ENCODE measurements around the gene DEGS1. TPM values are rescaled to one million over a fixed set of nuclear protein-coding genes. Genes with fewer than 3 reads are reported as not detected.
"Not testable (repeated sequence)": the region's sequence is repeated elsewhere in the genome, so short reads cannot be mapped to it uniquely, and the experiment has no call there.

The DEGS1 gene
- total RNA-seq, 1 experiment from 2014 or later = 83.6 TPM

DNA sequence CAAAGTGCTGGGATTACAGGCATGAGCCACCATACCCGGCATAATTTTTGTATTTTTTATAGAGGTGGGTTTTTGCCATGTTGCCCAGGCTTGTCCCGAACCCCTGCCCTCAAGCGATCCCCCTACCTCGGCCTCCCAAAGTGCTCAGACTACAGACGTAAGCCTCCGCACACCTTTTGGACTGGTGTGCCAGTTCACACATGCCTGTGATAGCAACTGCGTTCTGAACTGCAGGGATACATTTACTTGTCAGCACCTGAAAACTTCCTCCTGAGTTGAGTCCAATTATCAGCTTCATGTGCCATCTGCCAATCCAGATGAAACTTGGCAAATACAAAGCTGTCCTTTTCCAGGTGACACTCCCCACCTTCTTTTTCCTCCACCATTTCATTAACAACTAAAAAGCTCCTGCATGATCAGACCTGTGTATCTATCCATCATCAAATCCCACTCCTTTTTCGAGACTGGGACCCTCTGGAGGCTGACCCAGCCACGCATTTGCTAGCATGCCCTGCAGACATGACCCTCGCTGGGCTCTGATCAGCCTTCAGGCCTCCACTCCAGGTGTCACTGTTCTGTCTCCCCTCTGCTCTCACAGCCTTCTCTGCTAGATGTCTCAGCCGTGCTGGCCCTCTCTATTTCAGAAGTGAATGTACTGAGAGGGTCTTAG lies 2.1 kb upstream of the DEGS1 start:
- no peak for DNase-seq (ENCODE audit: extremely low read depth, low read depth)

DNA sequence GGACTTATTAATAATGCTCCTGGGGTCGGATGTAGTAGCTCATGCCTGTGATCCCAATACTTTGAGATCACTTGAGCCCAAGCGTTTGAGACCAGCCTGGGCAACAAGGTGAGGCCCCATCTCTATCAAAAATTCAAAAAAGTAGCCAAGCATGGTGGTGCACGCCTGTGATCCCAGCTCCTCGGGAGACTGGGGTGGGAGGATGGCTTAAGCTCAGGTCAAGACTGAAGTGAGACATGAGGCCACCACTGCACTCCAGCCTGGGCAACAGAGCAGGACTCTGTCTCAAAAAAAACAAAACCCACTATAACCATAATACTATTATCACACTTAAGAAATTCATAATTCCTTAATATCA lies 1.6 kb upstream of the DEGS1 start:
- no peak for DNase-seq (ENCODE audit: extremely low read depth, low read depth)

DNA sequence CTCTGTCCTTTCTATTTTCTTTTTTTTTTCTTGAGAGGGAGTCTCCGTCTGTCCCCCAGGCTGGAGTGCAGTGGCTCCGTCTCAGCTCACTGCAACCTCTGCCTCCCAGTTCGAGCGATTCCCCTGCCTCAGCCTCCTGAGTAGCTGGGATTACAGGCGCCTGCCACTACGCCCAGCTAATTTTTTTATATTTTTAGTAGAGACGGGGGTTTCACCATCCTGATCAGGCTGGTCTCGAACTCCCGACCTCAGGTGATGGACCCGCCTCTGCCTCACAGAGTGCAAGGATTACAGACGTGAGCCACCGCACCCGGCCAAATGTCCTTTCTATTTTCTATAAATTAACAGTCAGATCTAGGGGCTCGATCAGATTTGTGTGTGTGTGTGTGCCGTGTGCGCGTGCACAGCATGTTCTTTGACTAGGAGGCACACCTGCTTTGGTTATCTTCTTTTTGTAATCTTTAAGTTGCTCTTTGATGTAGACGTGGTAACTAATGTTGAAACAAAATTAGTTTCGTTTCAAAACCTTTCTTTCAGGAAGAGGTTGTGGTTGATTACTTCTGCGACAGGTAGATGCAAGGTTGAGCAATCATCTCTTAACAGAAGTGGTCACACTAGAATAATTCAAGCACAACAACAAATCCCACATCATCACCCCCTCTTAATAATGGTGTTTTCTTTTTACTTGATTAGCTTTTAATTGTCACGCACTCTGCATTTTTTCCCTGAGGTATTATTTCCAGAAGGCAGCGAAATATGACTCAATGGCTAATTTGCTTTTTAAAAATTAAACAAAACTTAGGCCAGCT lies 779 bp upstream of the DEGS1 start:
- DNase-seq (ENCODE audit: extremely low read depth, low read depth) = no peak

DNA sequence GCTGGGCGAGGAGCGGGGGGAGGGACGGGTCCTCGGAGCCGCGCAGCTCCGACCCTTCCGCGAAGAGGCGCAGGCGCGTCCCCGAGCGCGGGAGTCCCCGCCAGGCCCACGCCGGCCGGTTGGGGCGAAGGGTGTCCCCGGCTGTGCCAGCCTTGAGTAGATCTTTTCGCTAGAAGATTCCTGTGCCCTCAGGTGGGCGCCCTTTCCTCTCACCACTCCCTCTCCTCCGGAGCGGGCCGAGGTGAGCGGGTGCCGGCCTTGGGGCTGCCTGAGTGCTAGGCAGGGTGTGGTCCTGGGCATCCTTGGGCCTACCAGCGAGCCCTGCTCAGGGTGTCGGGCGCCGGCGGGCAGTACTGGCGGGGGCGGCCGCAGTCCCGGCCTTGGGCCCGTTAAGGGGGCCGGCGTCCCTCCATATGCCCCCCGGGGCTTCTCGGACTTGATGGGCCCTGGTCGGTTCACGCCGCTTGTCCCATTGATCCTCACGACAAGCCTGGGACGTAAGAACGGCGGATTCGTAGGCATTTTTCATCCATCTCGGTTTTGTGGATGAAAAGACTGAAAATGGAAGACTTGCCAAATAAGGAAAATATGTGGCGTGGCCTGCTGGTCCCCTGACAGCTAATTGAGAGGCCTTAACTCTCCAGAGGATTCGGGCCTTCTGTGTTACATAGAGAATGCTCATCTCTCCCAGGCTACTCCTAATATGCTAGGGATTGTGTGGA lies 712 bp downstream of the DEGS1 start:
- peak; percentile 43 for DNase-seq (ENCODE audit: extremely low read depth, low read depth)

DNA sequence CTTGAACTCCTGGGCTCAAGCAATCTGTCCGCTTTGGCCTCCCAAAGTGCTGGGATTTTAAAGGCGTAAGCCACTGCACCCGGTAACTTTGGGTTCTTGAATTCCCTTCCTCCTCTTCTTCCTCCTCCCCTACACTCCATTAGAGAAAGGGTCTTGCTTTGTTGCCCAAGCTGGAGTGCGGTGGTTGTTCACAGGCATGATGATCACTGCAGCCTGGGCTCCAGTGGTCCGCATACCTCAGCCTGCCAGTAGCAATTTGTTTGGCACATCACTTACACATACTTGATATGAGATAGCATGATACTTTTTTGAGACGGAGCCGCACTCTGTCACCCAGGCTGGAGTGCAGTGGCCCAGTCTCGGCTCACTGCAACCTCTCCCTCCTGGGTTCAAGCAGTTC lies 2.2 kb downstream of the DEGS1 start:
- DNase-seq (ENCODE audit: extremely low read depth, low read depth) = no peak

DNA sequence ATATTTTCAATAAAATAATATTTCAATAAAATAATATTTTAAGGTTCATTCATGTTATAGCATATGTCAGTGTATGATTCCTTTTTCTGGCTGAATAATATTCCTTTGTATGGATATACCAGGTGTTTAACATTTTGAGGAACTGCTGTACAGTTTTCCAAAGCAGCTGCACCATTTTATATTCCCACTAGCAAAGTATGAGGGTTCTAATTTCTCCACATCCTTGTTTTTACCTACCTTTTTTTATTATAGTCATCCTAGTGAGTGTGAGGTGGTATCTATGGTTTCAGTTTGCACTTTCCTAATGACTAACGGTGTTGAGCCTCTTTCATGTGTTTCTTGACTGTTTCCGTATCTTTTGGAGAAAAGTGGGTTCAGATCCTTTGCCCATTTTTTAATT lies 5.2 kb downstream of the DEGS1 start:
- no peak for DNase-seq (ENCODE audit: extremely low read depth, low read depth)

DNA sequence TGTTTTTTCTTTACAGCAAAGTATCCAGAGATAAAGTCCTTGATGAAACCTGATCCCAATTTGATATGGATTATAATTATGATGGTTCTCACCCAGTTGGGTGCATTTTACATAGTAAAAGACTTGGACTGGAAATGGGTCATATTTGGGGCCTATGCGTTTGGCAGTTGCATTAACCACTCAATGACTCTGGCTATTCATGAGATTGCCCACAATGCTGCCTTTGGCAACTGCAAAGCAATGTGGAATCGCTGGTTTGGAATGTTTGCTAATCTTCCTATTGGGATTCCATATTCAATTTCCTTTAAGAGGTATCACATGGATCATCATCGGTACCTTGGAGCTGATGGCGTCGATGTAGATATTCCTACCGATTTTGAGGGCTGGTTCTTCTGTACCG lies 6.5 kb downstream of the DEGS1 start:
- DNase-seq (ENCODE audit: extremely low read depth, low read depth) = no peak

DNA sequence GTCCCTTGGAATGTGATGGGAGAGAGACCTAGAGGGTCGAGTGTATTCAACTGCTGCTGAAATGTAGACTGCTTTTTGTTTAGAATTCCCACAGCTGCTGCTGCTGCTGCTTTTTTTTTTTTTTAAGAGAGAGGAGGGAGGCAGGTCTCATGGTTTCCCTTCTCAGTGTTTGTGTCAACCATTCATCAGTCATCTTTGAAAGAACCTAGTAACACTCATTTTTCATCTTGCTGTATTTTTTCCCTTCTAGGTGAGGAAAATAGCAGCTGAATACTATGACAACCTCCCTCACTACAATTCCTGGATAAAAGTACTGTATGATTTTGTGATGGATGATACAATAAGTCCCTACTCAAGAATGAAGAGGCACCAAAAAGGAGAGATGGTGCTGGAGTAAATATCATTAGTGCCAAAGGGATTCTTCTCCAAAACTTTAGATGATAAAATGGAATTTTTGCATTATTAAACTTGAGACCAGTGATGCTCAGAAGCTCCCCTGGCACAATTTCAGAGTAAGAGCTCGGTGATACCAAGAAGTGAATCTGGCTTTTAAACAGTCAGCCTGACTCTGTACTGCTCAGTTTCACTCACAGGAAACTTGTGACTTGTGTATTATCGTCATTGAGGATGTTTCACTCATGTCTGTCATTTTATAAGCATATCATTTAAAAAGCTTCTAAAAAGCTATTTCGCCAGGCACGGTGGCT lies 9.2 kb downstream of the DEGS1 start:
- DNase-seq (ENCODE audit: extremely low read depth, low read depth) = no peak

DNA sequence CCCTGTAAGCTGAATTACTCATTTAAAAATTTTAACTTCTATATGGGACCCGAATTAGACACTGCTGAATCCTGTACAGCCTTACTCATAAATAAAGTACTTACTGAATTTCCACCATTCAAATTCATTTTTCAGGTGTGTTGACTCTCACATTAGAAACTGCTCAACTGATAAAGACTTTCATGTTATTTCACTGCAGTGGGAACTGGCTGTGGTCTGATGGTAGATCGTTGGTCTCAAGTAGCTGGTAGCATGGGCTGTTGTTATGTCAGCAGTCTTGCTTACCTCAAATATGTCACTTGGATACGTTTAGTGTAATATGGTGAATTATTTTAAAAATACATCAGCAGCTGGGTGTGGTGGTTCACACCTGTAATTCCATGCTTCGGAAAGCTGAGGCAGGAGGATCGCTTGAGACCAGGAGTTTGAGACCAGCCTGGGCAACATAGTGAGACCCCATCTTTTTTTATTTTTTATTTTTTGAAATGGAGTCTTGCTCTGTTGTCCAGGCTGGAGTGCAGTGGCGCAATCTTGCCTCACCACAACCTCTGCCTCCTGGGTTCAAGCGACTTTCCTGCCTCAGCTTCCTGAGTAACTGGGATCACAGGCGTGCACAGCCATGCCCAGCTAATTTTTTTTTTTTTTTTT lies 10.4 kb downstream of the DEGS1 start:
- no peak for DNase-seq (ENCODE audit: extremely low read depth, low read depth)

DNA sequence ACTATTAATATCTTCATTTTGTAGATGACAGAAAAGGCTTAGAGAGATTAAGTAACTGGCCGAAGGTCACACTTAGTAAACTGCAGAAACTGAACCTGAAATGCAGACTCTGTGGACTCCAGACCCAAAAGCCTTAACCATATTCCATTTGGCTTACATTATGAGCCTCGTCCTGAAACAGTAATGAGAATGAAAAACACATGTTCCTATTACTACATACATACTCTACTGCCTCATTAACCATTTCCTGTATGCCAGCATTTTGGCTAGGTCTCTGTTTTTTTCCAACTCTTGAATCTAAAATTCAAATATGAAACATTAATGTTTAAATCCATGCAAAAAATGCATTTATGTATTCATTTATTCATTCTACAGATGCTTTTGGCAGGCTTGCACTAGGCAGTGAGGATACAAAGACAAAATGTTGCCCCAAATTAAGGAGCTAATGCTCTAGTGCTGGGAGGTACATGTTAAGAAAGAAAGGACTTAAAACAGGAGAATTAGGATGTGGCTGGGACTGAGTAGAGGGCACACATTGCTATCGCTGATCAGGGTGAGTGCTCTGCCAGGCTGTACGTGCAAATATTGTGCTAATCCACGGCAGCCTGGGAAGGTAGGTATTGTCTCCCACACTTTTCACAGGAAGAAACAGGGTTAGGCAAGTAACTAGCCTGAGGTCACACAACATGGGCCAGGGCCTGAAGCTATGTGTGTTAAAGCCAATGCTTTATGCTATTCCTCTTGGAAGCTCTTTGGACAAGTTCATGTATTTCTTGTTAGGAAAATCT lies 14.0 kb downstream of the DEGS1 start:
- no peak for DNase-seq (ENCODE audit: extremely low read depth, low read depth)

DNA sequence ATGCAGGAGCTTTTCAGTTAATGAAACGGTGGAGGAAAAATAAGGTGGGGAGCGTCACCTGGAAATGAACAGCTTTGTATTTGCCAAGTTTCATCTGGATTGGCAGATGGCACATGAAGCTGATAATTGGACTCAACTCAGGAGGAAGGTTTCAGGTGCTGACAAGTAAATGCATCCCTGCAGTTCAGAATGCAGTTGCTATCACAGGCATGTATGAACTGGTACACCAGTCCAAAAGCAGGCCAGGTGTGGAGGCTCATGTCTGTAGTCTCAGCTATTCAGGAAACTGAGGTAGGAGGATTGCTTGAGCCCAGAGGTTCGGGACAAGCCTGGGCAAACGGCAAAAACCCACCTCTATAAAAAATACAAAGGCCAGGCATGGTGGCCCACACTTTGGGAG lies 15.5 kb downstream of the DEGS1 start:
- no peak for DNase-seq (ENCODE audit: extremely low read depth, low read depth)

DNA sequence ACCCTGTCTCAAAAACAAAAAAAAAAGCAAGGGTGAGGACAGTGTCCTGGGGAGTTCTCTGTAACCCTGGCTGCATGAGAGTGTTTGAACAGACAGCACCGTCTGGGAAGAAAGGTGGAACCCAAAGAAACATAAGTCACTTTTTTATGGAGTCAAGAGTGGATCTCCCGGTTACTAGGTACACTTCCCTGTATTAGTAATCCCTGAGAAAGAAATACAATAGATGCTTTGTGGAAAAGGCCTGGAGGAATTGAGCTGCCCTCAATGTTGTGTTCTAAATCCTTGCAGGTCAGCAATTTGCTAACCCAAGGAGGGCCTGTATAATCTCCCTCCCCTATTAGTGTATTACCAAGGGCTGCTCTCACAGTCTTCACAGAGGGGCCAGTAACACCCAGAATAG lies 16.6 kb downstream of the DEGS1 start:
- no peak for DNase-seq (ENCODE audit: extremely low read depth, low read depth)

DNA sequence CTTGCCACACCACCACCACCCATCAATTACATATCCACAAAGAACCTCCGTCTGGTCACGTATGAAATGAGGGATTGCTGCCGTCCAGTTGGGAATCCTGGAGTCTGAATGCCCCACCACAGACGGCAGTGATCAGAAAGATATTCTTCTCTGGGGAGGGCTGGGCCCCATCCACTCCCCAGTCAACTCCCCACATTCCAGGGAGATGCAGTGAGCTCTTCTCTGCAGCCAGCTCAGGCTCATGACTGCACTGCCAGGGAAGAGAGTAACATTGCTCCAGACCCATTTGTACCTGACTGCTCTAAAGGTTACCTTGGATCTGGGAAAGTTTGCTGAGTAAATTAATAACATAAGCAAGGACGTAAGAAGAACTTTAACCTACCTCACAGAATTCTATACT lies 18.3 kb downstream of the DEGS1 start:
- DNase-seq (ENCODE audit: extremely low read depth, low read depth) = no peak

DNA sequence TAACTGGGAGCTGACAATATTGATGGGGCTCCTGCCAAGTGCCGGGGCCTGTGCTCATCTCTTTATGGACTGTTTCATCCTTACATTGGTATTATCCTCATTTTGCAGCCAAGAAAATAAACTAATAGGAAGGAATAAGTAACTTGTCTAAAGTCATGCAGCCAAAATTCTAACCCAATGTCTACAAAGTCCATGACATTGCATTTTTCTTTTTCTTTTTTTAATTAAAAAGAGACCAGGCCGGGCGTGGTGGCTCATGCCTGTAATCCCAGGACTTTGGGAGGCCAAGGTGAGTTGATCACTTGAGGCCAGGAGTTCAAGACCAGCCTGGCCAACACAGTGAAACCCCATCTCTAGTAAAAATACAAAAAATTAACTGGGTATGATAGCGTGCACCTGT lies 18.8 kb downstream of the DEGS1 start:
- no peak for DNase-seq (ENCODE audit: extremely low read depth, low read depth)

DNA sequence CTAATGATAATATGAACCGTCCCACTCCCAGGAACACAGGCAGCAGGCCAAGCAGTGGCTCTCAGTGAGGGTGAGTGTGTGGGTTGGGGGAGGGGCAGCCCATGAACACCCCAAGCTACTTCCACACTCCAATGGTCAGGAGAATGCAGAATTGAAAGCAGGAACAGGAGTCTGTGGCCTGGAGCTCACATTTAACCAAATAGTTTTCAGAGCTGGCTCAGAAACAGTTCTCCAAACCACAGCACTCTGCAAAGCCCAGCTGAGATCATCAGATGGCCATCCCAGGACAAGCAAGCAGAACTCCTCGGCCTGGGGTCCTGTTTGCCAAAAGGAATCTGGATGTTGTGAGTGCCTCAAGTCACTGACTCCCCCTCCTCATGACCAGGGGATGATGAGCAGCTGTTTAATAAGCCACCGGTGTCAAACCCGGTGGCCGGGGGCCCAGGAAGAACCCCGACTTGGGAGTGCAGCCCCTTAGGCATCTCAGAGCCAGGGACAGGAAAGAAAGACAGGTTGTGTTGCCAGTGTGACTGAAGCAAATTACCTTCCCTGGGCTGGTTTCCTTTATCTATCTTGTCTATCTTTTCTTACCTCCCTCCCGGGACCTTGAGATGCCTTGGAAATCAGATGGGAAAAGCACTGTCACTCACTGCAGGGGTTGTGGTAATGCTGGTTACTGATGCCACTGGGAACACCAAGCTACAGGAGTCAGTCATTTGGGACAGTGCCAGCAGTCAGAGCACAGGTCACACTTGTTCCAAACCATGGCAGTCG lies 20.4 kb downstream of the DEGS1 start:
- DNase-seq (ENCODE audit: extremely low read depth, low read depth) = no peak

DNA sequence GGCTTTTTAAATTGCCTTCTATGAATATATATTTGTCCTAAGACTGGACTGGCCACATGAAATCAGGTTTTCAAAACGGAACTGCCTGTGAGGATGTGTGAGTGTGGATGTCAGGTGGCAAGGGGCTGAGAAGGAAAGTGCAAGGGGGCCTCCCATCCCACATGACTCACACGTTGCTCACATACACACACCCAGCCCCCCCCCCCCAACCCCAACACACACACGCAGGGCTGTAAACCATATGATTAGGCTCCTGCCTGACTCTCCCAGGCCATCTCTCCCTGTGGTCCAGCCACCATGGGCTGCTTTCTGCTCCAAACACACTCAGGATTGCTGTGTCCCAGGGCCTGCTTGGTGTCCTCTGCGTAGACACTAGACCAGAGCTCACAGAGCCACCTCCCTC lies 22.4 kb downstream of the DEGS1 start:
- peak; percentile 20 for DNase-seq (ENCODE audit: extremely low read depth, low read depth)

DNA sequence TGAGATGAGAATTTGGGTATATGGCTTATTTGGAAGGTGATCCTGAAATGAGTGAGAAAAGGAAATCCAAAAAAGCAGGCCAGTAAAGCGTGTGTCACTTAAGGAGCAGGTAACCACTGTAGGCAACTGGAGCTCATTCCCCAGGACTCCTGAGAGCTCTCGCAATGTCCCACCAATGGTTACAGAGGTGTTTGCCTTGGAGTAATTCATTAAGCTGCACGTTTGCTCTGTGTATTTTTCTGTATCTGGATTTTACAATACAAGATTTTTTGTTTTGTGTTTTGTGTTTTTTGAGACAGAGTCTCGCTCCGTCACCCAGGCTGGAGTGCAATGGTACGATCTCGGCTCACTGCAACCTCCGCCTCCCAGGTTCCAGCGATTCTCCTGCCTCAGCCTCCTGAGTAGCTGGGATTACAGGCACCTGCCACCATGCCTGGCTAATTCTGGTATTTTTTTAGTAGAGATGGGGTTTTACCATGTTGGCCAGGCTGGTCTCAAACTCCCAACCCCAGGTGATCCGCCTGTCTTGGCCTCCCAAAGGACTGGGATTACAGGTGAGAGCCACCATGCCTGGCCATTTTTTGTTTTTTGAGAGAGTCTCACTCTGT lies 23.0 kb downstream of the DEGS1 start:
- not testable (repeated sequence) for DNase-seq (ENCODE audit: extremely low read depth, low read depth)

DNA sequence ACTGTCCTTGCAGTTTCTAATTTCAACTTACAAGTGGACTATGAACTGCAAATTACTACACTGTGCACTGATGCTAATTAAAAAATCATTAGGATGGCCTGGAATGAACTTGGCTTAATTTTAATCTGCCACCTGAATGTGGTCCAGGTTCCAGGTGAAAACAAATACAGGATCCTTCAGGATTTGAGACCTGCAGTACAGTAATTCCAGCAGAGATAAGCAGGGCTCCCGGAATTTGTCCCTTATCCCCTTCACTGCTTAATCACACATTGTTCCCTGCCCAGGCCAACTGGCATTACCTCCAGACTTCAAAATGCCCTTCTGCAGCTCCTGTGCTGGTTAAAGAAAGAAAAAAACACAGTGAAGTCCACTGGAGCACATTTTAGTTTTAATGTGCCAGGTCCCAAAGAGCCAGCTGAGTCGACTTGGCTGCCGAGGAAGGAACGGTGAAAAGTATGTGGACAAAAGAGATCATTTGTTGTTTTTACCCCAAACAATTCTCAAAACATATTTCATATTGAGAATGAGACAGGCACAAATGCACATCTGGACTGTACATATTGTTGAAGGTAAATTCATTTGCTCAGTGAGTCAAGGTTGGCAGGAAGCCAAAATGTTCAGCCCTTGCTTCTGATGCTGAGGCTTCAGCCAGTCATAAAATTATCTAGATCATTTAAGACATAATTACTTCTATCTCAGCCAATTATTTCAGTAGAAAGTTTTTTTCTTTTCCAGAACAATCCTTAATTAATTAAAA lies 28.3 kb downstream of the DEGS1 start:
- DNase-seq (ENCODE audit: extremely low read depth, low read depth) = peak; percentile 27
